M059J (cell line): ENCODE data around the gene TOR1AIP2. TPM values are rescaled to one million over a fixed set of nuclear protein-coding genes. Genes with fewer than 3 reads are reported as not detected.
"Not testable (repeated sequence)": the region's sequence is repeated elsewhere in the genome, so short reads cannot be mapped to it uniquely, and the experiment has no call there.

Source experiments
- DNase-seq: peaks from one replicate; pipeline ENCODE4 v3.0.0-alpha.2; 2012; ENCODE audit warnings: low read depth
- total RNA-seq: library from RNA; depleted of rRNA; stranded (reverse); fragments of >200 nt; shearing (Covaris generic); gene quantifications from 2 replicates; pipeline ENCODE4 v1.2.3, GENCODE V29; 2014; rRNA removed

Gene TOR1AIP2
- total RNA-seq, 1 experiment from 2014 or later: 94.3 TPM

GRCh38 chr1:179807691-179808485 is 69.7 kb downstream of the TOR1AIP2 start:
- DNase-seq: peak; percentile 66

- no peak for DNase-seq
Observed at GRCh38 chr1:179807291-179807690, 70.3 kb downstream of the TOR1AIP2 start.

GRCh38 chr1:179806333-179806732 is 71.3 kb downstream of the TOR1AIP2 start:
- DNase-seq: no peak

GRCh38 chr1:179805291-179806195 is 72.1 kb downstream of the TOR1AIP2 start:
- DNase-seq: no peak

- DNase-seq: not testable (repeated sequence)
Observed at GRCh38 chr1:179804417-179804816, 73.2 kb downstream of the TOR1AIP2 start.

- no peak for DNase-seq
Observed at GRCh38 chr1:179803918-179804317, 73.7 kb downstream of the TOR1AIP2 start.

- no peak for DNase-seq
Observed at GRCh38 chr1:179803104-179803503, 74.5 kb downstream of the TOR1AIP2 start.

GRCh38 chr1:179800481-179800880 is 77.1 kb downstream of the TOR1AIP2 start:
- DNase-seq: no peak

- DNase-seq: no peak
Observed at GRCh38 chr1:179798864-179799516, 78.6 kb downstream of the TOR1AIP2 start.

- no peak for DNase-seq
Observed at GRCh38 chr1:179798213-179798863, 79.3 kb downstream of the TOR1AIP2 start.

- DNase-seq: no peak
Observed at GRCh38 chr1:179794669-179795068, 82.9 kb downstream of the TOR1AIP2 start.

- no peak for DNase-seq
Observed at GRCh38 chr1:179794146-179794545, 83.5 kb downstream of the TOR1AIP2 start.

GRCh38 chr1:179793281-179793680 is 84.3 kb downstream of the TOR1AIP2 start:
- no peak for DNase-seq

Other genes with a start within 250 kb of the TOR1AIP2 start
- 0.05 TPM in 1 of 2 replicates, not detected in the other for gene FAM163A, start 134.5 kb downstream of the TOR1AIP2 start, total RNA-seq
- gene TOR1AIP1, start 4.5 kb upstream of the TOR1AIP2 start, total RNA-seq: 54.5 and 77.8 TPM in 2 replicates
- gene CEP350, start 77.0 kb upstream of the TOR1AIP2 start, total RNA-seq: 18.0 and 24.5 TPM in 2 replicates